ENCODE results near the gene CDC42SE1. TPM values are rescaled to one million over a fixed set of nuclear protein-coding genes. Genes with fewer than 3 reads are reported as not detected.

CDC42SE1 gene
- total RNA-seq, 1 donor from 2014 or later = 180 TPM

GRCh38 chr1:151001602-151002001 lies 57.8 kb downstream of the CDC42SE1 start:
- Mint-ChIP-seq H3K36me3 (ENCODE audit: low read depth, unreplicated experiment) (peaks cover 14% of the 10 kb centered on the region), H3K4me3 (ENCODE audit: unreplicated experiment) (peak overlapping the region; percentile 42), H3K9me3 (ENCODE audit: unreplicated experiment) (no peaks in the 10 kb centered on the region), H3K27me3 (ENCODE audit: unreplicated experiment) (peaks cover 3% of the 10 kb centered on the region), H3K4me1 (ENCODE audit: unreplicated experiment) (peaks cover 34% of the 10 kb centered on the region), H3K27ac (ENCODE audit: unreplicated experiment) (no peak overlapping the region)
- DNase-seq (ENCODE audit: low spot score) = no peak
- no peak for TF ChIP-seq CTCF (IDR thresholded peaks at IDR 0.05; ENCODE audit: unreplicated experiment)

Other genes starting within 250 kb of the CDC42SE1 start
- 40.3 TPM for gene ARNT, start 183.0 kb downstream of the CDC42SE1 start, total RNA-seq (ENCODE audit: unreplicated experiment)
- not detected for gene CTXND2, start 172.5 kb downstream of the CDC42SE1 start, total RNA-seq (ENCODE audit: unreplicated experiment)
- gene SETDB1, start 133.3 kb downstream of the CDC42SE1 start, total RNA-seq (ENCODE audit: unreplicated experiment) = 50.6 TPM
- gene CERS2, start 84.8 kb downstream of the CDC42SE1 start, total RNA-seq (ENCODE audit: unreplicated experiment) = 186 TPM
- gene ANXA9, start 77.3 kb downstream of the CDC42SE1 start, total RNA-seq (ENCODE audit: unreplicated experiment) = not detected
- 11.2 TPM for gene MINDY1, start 52.7 kb downstream of the CDC42SE1 start, total RNA-seq (ENCODE audit: unreplicated experiment)
- gene PRUNE1, start 51.2 kb downstream of the CDC42SE1 start, total RNA-seq (ENCODE audit: unreplicated experiment) = 16.7 TPM
- gene BNIPL, start 23.0 kb downstream of the CDC42SE1 start, total RNA-seq (ENCODE audit: unreplicated experiment) = 1.5 TPM
- gene C1orf56, start 11.9 kb downstream of the CDC42SE1 start, total RNA-seq (ENCODE audit: unreplicated experiment) = 1.0 TPM
- gene MLLT11, start 775 bp upstream of the CDC42SE1 start, total RNA-seq (ENCODE audit: unreplicated experiment) = 27.8 TPM
- 4.1 TPM for gene GABPB2, start 11.1 kb upstream of the CDC42SE1 start, total RNA-seq (ENCODE audit: unreplicated experiment)
- gene SEMA6C, start 87.0 kb upstream of the CDC42SE1 start, total RNA-seq (ENCODE audit: unreplicated experiment) = 214 TPM
- gene TNFAIP8L2, start 97.0 kb upstream of the CDC42SE1 start, total RNA-seq (ENCODE audit: unreplicated experiment) = 1.6 TPM
- gene LYSMD1, start 106.3 kb upstream of the CDC42SE1 start, total RNA-seq (ENCODE audit: unreplicated experiment) = 7.5 TPM
- gene SCNM1, start 106.5 kb upstream of the CDC42SE1 start, total RNA-seq (ENCODE audit: unreplicated experiment) = 48.3 TPM
- 1.1 TPM for gene TMOD4, start 116.4 kb upstream of the CDC42SE1 start, total RNA-seq (ENCODE audit: unreplicated experiment)
- 83.5 TPM for gene VPS72, start 130.6 kb upstream of the CDC42SE1 start, total RNA-seq (ENCODE audit: unreplicated experiment)
- gene PIP5K1A, start 138.9 kb upstream of the CDC42SE1 start, total RNA-seq (ENCODE audit: unreplicated experiment) = 75.9 TPM
- gene PSMD4, start 195.1 kb upstream of the CDC42SE1 start, total RNA-seq (ENCODE audit: unreplicated experiment) = 186 TPM
- 29.9 TPM for gene ZNF687, start 222.7 kb upstream of the CDC42SE1 start, total RNA-seq (ENCODE audit: unreplicated experiment)